Stimulated activated effector memory CD8-positive, alpha-beta T cell treated with anti-CD3 and anti-CD28 coated beads, Interleukin-12 subunit alpha, Interleukin-12 subunit beta, amount 100 ng/mL, for 72 hours (primary cell): ENCODE data around the gene NDUFAF8.

ENCODE experiments used
- ATAC-seq: fragments of 150-1000 bp; cut with Tn5 transposase; 2 replicates; pipeline ENCODE4 v1.10.0; 2021
- DNase-seq, 2 donors: peaks; one replicate each; pipeline ENCODE4 v3.0.0; 2021 to 2022; ENCODE audit warnings: low spot score in 2 of 2
- H3K27ac Mint-ChIP-seq: one replicate; pipeline ENCODE4 v1.8.0; 2022; ENCODE audit warnings: mild to moderate bottlenecking, mixed read lengths
- H3K36me3 Mint-ChIP-seq: one replicate; pipeline ENCODE4 v1.8.0; 2022; ENCODE audit warnings: mild to moderate bottlenecking, mixed read lengths
- H3K4me1 Mint-ChIP-seq: one replicate; pipeline ENCODE4 v1.8.0; 2022; ENCODE audit warnings: mixed read lengths
- H3K4me3 Mint-ChIP-seq: one replicate; pipeline ENCODE4 v1.8.0; 2022; ENCODE audit warnings: mild to moderate bottlenecking, mixed read lengths
- H3K9me3 Mint-ChIP-seq: one replicate; pipeline ENCODE4 v1.8.0; 2022; ENCODE audit warnings: mixed read lengths

The NDUFAF8 gene

DNA sequence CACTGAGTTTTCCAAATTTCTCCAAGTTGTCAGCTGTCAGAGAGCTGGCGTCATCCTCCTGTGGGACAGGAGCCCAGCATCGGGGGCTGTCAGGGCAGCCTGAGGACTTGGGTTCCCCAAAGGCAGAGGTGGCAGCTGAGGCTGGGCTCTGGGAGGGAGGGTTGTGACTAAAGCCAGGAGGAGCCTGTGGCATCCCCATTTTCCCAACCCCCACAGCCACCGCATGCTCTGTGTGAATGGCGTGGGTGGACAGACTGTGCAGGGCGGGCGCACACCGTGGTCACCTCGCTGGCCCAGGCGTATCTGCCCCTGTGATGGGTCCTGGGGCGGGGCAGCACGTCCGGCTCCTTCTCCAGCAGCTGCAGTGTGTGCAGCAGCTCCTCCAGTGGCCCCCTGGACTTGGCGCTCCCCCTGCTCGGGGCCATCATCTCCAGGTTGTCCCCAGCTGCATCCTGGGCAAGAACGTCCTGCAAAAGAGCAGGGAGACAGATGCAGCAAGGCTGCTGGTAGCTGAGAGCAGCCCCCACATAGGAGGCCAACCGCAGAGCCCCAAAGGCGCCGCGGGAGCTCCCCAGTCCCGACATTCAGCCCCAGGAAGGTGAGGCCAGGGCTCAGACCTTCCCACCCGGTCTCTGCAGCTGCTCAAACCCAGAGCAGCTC is 41.2 kb upstream of the NDUFAF8 start:
- no peaks in the 10 kb centered on the region for H3K4me1 Mint-ChIP-seq
- no peaks in the 10 kb centered on the region for H3K9me3 Mint-ChIP-seq
- DNase-seq (no peak), ATAC-seq (no peak)
- H3K27ac Mint-ChIP-seq, result no peak overlapping the region
- H3K4me3 Mint-ChIP-seq, result no peak overlapping the region
- peaks cover 6% of the 10 kb centered on the region for H3K36me3 Mint-ChIP-seq

DNA sequence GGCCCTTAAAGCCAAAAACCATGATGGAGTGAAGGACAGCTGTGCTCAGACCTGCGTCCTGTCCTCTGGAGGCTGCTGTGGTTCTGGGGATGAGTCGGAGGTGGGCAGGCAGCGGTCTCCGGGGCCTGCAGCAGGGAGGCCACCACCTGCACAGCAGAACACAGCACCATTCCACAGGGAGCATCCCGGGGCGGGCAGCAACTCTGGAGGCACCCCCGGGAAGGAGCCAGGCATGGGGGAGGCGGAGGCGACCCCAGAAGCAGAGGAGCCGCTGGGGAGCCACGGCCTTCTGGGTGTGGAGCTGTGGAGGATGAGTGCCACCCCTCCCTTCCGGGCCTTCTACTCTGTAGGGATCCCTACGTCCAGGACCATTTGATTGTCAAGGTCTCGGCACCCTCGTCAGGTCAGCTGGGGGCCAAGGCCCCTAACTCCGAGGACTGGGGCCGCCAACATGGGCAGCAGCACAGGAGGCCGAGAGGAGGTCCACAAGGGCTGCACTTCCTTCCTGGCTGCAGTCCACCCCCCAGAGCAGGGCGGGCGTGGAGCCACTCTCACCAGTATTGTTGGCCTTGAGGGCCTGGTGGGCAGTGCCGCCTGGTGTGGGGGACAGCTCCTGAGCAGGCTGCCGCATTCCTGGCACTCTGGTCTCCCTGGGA is 40.2 kb upstream of the NDUFAF8 start:
- no peaks in the 10 kb centered on the region for H3K9me3 Mint-ChIP-seq
- peaks cover 13% of the 10 kb centered on the region for H3K36me3 Mint-ChIP-seq
- no peak for ATAC-seq
- no peak overlapping the region for H3K4me3 Mint-ChIP-seq
- no peak overlapping the region for H3K27ac Mint-ChIP-seq
- no peaks in the 10 kb centered on the region for H3K4me1 Mint-ChIP-seq
- DNase-seq, result no peak

- H3K9me3 Mint-ChIP-seq, result no peaks in the 10 kb centered on the region
- DNase-seq (no peak), ATAC-seq (no peak)
- no peak overlapping the region for H3K4me3 Mint-ChIP-seq
- H3K36me3 Mint-ChIP-seq, result peaks cover 13% of the 10 kb centered on the region
- no peak overlapping the region for H3K27ac Mint-ChIP-seq
- H3K4me1 Mint-ChIP-seq, result no peaks in the 10 kb centered on the region
These were observed 39.7 kb upstream of the NDUFAF8 start for GRCh38 chr17:81199482-81199830.

GRCh38 chr17:81200201-81200600 is 38.9 kb upstream of the NDUFAF8 start:
- Mint-ChIP-seq H3K27ac (no peak overlapping the region), H3K9me3 (no peaks in the 10 kb centered on the region), H3K4me3 (no peak overlapping the region), H3K36me3 (peaks cover 13% of the 10 kb centered on the region), H3K4me1 (no peaks in the 10 kb centered on the region)
- no peak for DNase-seq
- no peak for ATAC-seq

DNA sequence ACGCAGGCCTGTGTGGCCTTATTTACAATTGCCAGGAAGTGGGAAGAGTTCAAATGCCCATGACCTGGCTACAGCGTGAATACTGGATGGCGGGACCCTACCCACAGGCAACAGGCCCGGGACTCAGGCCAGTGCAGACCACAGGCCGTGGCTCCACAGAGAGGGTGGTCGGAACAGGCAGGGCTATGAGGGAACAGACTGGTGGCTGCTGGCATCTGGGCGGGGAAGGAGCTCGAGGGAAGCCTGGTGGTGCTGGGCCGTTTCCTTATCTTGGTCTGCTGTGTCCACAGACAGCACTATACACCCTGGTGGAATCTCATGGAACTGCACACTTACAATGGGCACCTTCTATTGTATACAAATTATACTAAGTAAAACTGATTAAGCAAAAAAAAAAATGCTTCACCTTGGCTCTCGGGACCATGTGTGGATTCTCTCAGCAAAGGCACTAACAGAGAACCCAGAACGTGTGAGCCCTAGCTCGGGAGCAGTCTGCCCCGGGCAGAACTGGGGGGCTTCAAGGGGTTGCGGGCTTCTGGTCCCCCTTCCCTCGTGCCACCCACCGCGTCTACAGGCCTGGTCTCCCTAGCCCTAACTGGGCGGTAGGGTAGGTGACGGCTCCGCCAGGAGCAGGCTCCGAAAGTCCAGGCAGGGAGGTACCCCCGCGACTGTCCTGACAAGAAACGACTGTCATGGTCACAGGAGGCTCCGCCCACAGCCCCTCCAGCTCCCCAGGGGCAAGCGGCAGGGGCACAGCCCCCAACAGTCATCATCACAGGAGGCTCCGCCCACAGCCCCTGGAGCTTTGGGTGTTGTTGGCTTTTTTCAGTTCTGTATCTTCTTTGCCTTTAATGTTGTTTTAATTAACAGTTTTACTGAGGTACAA is 38.2 kb upstream of the NDUFAF8 start:
- no peaks in the 10 kb centered on the region for H3K9me3 Mint-ChIP-seq
- no peaks in the 10 kb centered on the region for H3K4me1 Mint-ChIP-seq
- H3K4me3 Mint-ChIP-seq, result no peak overlapping the region
- peak overlapping the region; percentile 43 for H3K27ac Mint-ChIP-seq
- peaks cover 13% of the 10 kb centered on the region for H3K36me3 Mint-ChIP-seq
- peak; percentile 51 for ATAC-seq
- DNase-seq, result no peak

DNA sequence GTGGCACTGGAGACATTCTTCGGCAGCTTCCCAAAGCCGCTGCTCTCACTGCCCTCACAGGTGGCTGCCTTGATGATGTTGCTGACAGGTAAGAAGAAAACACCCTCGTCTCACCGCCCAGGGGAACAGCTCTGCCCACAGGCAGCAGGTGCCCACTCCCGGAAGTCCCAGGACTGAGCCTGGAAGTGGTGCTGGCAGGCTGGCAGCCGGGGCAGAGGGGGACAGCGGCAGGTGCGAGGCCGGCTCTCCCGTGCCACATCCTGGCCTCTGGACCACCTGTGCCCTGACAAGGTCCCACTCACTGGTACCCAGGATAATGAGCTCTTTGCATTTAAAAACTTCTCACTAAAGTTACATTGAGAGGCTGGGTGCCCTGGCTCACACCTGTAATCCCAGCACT is 36.8 kb upstream of the NDUFAF8 start:
- H3K27ac Mint-ChIP-seq, result no peak overlapping the region
- H3K36me3 Mint-ChIP-seq, result peaks cover 13% of the 10 kb centered on the region
- ATAC-seq, result no peak
- H3K9me3 Mint-ChIP-seq, result no peaks in the 10 kb centered on the region
- no peak overlapping the region for H3K4me3 Mint-ChIP-seq
- DNase-seq, result no peak
- H3K4me1 Mint-ChIP-seq, result no peaks in the 10 kb centered on the region

DNA sequence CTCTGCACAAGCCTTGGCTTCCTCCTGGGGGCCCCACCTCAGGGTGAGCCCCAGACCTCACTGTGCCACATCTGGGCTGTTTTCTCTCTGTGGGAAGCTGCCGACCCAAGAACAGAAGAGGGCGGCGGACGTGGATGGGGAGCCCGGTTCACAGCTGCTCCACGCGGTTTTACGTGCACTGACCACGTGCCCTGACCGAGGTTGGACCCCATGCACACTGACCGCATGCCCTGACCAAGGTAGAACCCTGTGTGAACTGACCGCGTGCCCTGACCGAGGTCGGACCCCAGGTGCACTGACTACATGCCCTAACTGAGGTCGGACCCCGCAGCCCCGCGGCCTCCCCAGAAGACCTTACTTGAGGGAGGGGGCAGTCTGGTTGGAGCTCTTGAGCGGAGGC is 36.0 kb upstream of the NDUFAF8 start:
- no peaks in the 10 kb centered on the region for H3K9me3 Mint-ChIP-seq
- H3K27ac Mint-ChIP-seq, result no peak overlapping the region
- no peak for ATAC-seq
- H3K4me3 Mint-ChIP-seq, result no peak overlapping the region
- H3K4me1 Mint-ChIP-seq, result peaks cover 6% of the 10 kb centered on the region
- DNase-seq, result no peak
- H3K36me3 Mint-ChIP-seq, result peaks cover 21% of the 10 kb centered on the region

DNA sequence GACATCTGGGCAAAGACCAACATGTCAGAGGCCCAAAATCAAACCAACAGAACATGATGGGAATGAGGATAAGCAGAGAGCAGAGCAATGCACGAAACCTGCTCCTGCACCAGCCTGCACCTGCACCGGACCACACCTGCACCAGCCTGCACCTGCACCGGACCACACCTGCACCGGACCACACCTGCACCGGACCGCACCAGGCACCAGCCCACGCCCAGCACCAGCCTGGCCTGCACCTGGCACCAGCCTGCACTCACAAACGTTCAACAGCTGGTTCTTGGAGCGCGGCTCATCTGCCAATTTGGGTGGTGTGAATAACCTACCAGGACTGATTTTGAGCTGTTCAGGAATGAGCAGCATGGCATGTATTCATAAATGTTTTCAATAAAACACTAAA is 34.5 kb upstream of the NDUFAF8 start:
- Mint-ChIP-seq H3K9me3 (no peaks in the 10 kb centered on the region), H3K4me3 (no peak overlapping the region), H3K4me1 (peaks cover 11% of the 10 kb centered on the region), H3K36me3 (peaks cover 25% of the 10 kb centered on the region), H3K27ac (no peak overlapping the region)
- ATAC-seq, result no peak
- no peak for DNase-seq

- DNase-seq (no peak), ATAC-seq (no peak)
- H3K4me3 Mint-ChIP-seq, result no peak overlapping the region
- peaks cover 25% of the 10 kb centered on the region for H3K36me3 Mint-ChIP-seq
- no peak overlapping the region for H3K27ac Mint-ChIP-seq
- peaks cover 11% of the 10 kb centered on the region for H3K4me1 Mint-ChIP-seq
- no peaks in the 10 kb centered on the region for H3K9me3 Mint-ChIP-seq
These were observed 33.0 kb upstream of the NDUFAF8 start for GRCh38 chr17:81206166-81206565.

GRCh38 chr17:81206657-81207056 is 32.5 kb upstream of the NDUFAF8 start:
- H3K27ac Mint-ChIP-seq, result no peak overlapping the region
- no peak for ATAC-seq
- H3K36me3 Mint-ChIP-seq, result peaks cover 25% of the 10 kb centered on the region
- H3K9me3 Mint-ChIP-seq, result no peaks in the 10 kb centered on the region
- no peak overlapping the region for H3K4me3 Mint-ChIP-seq
- DNase-seq, result no peak
- H3K4me1 Mint-ChIP-seq, result peaks cover 11% of the 10 kb centered on the region

DNA sequence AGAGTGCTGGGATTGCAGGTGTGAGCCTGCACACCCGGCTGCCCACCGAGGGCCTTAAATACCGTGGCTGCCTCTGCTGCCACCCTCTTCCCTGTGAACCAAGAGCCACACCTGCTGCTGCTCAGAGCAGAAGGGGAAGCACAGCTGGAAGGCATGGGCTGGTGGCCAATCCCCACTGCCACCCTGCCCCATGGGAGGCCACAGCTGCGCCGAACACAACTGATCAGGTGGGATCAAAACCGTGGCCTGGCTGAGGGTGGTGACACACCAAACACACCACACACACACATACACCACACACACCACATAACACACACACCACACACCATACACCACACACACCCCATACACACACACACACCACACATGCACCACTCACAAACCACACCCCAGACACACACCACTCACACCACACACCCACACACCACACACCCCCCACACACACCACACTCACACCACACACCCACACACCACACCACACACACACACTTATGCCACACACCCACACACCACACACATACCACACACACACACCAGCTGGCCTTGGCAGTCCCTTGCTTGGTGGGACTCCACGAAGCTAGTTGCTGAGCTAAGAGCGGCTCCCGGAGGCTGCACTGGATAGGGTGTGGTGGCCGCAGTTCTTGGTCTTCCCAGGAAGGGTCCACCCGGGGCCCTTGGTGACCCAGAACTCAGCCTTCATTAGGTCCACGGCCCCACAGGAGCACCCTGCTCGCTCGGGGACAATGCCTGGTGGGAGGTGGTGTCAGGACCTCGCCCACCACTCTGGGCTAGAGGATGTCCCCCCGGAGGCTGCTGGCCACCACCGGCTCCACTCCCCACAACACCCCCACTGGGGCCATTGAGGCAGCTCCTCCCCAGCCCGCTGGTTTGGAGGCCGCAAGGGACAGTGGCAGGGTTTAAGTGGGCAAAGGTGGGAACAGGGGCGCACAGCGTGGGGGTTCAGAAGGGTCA is 31.2 kb upstream of the NDUFAF8 start:
- DNase-seq (no peak), ATAC-seq (peak; percentile 52)
- Mint-ChIP-seq H3K9me3 (no peaks in the 10 kb centered on the region), H3K27ac (peak overlapping the region; percentile 90), H3K4me1 (peaks cover 11% of the 10 kb centered on the region), H3K36me3 (peaks cover 19% of the 10 kb centered on the region), H3K4me3 (no peak overlapping the region)

GRCh38 chr17:81208651-81209050 is 30.5 kb upstream of the NDUFAF8 start:
- H3K9me3 Mint-ChIP-seq, result no peaks in the 10 kb centered on the region
- DNase-seq (no peak), ATAC-seq (no peak)
- H3K4me3 Mint-ChIP-seq, result no peak overlapping the region
- H3K4me1 Mint-ChIP-seq, result peaks cover 11% of the 10 kb centered on the region
- H3K27ac Mint-ChIP-seq, result no peak overlapping the region
- peaks cover 12% of the 10 kb centered on the region for H3K36me3 Mint-ChIP-seq

DNA sequence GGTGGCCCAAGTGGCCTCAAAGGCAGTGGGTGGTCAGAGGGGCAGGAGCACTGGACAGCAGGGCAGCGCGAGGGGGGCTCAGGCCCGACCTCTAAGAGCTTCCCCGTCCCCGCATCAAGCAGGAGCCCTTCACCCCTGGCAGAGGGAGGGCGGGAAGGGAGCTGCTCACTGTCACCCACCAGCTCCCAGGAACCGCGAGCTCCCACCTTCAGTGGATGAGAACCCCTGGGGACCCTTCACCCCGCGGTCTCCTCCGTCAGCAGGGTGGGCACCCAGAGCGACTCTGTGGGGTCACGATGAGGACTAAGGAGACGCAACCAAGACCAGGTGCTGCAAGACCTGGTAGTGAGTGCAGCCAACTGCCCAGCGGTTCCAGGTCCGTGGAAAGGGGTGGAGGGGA is 30.0 kb upstream of the NDUFAF8 start:
- no peak overlapping the region for H3K27ac Mint-ChIP-seq
- no peak for ATAC-seq
- H3K4me3 Mint-ChIP-seq, result no peak overlapping the region
- peaks cover 11% of the 10 kb centered on the region for H3K4me1 Mint-ChIP-seq
- H3K36me3 Mint-ChIP-seq, result peaks cover 11% of the 10 kb centered on the region
- no peak for DNase-seq
- no peaks in the 10 kb centered on the region for H3K9me3 Mint-ChIP-seq

- no peak overlapping the region for H3K27ac Mint-ChIP-seq
These were observed 28.7 kb upstream of the NDUFAF8 start for GRCh38 chr17:81210466-81210865.

GRCh38 chr17:81210868-81211267 is 28.2 kb upstream of the NDUFAF8 start:
- DNase-seq (no peak), ATAC-seq (no peak)
- no peaks in the 10 kb centered on the region for H3K9me3 Mint-ChIP-seq
- no peak overlapping the region for H3K4me3 Mint-ChIP-seq
- H3K36me3 Mint-ChIP-seq, result peaks cover 11% of the 10 kb centered on the region
- peaks cover 11% of the 10 kb centered on the region for H3K4me1 Mint-ChIP-seq
- H3K27ac Mint-ChIP-seq, result no peak overlapping the region

More at GRCh38 chr17:81210466-81210865, 28.7 kb upstream of the NDUFAF8 start:
- no peak for DNase-seq
- H3K36me3 Mint-ChIP-seq, result peaks cover 11% of the 10 kb centered on the region
- no peak for ATAC-seq
- no peaks in the 10 kb centered on the region for H3K9me3 Mint-ChIP-seq
- peaks cover 11% of the 10 kb centered on the region for H3K4me1 Mint-ChIP-seq
- H3K4me3 Mint-ChIP-seq, result no peak overlapping the region
